ENCODE measurements around the gene SH3RF3. TPM values are rescaled to one million over a fixed set of nuclear protein-coding genes. Genes with fewer than 3 reads are reported as not detected.
"Not testable (repeated sequence)": the region's sequence is repeated elsewhere in the genome, so short reads cannot be mapped to it uniquely, and the experiment has no call there.

Gene SH3RF3
- total and polyA plus RNA-seq, 8 donors = 7.0 to 11.1 (median 8.3) TPM

DNA sequence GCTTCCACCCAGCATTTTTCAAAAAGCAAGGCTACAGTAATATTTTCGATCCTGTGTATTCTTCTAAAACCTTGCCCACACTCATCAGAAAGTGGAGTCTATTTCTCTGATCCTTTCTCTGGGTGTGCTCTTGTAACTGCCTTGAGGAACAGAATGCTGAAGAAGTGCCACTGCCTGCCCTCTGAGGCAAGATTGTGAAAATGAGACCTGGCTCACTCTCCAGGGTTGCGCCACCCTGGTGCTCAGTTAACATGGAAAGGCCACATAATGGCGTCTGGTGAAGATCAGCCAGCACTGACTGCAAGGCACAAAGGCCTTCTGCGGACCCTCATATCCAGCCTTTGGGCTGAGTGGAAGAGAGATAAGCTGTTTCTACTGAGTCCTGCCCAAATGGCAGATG, 11.2 kb upstream of the SH3RF3 start:
- TF ChIP-seq, protein P1, sequence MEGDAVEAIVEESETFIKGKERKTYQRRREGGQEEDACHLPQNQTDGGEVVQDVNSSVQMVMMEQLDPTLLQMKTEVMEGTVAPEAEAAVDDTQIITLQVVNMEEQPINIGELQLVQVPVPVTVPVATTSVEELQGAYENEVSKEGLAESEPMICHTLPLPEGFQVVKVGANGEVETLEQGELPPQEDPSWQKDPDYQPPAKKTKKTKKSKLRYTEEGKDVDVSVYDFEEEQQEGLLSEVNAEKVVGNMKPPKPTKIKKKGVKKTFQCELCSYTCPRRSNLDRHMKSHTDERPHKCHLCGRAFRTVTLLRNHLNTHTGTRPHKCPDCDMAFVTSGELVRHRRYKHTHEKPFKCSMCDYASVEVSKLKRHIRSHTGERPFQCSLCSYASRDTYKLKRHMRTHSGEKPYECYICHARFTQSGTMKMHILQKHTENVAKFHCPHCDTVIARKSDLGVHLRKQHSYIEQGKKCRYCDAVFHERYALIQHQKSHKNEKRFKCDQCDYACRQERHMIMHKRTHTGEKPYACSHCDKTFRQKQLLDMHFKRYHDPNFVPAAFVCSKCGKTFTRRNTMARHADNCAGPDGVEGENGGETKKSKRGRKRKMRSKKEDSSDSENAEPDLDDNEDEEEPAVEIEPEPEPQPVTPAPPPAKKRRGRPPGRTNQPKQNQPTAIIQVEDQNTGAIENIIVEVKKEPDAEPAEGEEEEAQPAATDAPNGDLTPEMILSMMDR (IDR thresholded peaks at IDR 0.05) = no peak
- Histone ChIP-seq H3K27me3 (no peaks in the 10 kb centered on the region), H3K4me1 (no peaks in the 10 kb centered on the region), H3K9me3 (no peaks in the 10 kb centered on the region), H3K4me3 (no peak overlapping the region), H3K27ac (no peak overlapping the region), H3K36me3 (no peaks in the 10 kb centered on the region)
- ATAC-seq (no peak), DNase-seq (no peak)
- intact Hi-C loops (cut with DNase I) = no loop called here

DNA sequence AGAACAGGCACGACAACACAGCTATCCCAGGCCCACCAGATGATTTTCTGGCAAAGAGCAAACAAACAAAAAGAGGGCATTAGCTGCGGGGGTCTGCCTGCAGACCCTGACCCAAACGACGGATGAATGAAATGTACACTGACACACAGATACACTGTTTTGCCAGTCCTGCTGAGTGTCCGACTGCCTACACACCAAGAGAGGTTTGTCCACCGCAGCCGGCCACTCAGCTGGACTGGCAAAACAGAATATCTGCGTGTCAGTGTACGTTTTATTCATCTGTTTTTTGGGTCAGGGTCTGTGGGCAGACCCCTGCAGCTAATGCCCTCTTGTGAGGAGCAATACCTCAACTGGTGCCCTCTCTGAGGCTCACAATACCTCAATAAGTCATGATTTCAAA, 10.7 kb upstream of the SH3RF3 start:
- no peak for ATAC-seq
- Histone ChIP-seq H3K27ac (no peak overlapping the region), H3K36me3 (no peaks in the 10 kb centered on the region), H3K4me1 (no peaks in the 10 kb centered on the region), H3K27me3 (no peaks in the 10 kb centered on the region), H3K9me3 (no peaks in the 10 kb centered on the region), H3K4me3 (no peak overlapping the region)
- TF ChIP-seq, protein P1 (IDR thresholded peaks at IDR 0.05) = no peak
- intact Hi-C loops (cut with DNase I) = no loop called here
- no peak for DNase-seq

DNA sequence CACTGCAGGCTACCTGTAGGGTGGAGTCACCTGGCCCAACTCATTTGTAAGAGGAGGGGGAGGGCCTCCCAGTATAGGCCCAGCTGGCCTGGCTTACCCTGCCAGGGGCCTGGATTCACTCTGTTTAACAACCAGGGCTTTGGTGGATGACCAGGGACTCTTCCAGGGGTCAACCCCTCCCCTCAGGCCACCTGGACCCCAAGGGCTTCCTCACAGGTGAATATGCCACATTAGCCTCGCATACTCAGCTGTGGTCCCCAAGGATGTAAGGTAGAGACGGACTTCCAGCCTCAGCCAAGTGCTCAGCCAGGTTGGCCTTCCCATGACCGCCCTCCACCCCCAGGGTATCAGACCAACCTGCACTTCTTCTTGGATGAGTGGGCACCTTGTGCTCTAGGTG, 8.8 kb upstream of the SH3RF3 start:
- Histone ChIP-seq H3K27me3 (no peaks in the 10 kb centered on the region), H3K36me3 (no peaks in the 10 kb centered on the region), H3K27ac (no peak overlapping the region), H3K9me3 (no peaks in the 10 kb centered on the region), H3K4me1 (no peaks in the 10 kb centered on the region), H3K4me3 (no peak overlapping the region)
- no peak for DNase-seq
- intact Hi-C loops (cut with DNase I) = no loop called here
- ATAC-seq = no peak
- TF ChIP-seq, protein P1 (IDR thresholded peaks at IDR 0.05) = no peak

DNA sequence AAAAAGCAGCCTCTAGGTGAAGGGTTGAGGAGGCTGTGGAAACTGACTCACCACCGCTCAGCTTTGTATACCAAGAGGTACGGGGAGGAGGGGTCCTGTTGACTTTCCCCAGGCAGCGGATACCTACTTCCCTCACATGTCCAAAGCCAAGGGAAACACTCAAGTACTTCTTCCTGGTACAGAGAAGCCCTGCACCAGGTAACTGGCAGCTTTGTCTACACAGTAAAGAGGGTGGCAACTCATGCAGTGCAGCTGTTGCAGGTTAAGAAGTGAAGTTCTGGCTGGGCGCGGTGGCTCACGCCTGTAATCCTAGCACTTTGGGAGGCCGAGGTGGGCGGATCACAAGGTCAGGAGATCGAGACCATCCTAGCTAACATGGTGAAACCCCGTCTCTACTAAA, 8.3 kb upstream of the SH3RF3 start:
- DNase-seq; H3K27ac ChIP-seq; H3K4me3 ChIP-seq; intact Hi-C loops (cut with DNase I); ATAC-seq; H3K4me1 ChIP-seq; H3K36me3 ChIP-seq; H3K27me3 ChIP-seq; H3K9me3 ChIP-seq: not testable (repeated sequence)

DNA sequence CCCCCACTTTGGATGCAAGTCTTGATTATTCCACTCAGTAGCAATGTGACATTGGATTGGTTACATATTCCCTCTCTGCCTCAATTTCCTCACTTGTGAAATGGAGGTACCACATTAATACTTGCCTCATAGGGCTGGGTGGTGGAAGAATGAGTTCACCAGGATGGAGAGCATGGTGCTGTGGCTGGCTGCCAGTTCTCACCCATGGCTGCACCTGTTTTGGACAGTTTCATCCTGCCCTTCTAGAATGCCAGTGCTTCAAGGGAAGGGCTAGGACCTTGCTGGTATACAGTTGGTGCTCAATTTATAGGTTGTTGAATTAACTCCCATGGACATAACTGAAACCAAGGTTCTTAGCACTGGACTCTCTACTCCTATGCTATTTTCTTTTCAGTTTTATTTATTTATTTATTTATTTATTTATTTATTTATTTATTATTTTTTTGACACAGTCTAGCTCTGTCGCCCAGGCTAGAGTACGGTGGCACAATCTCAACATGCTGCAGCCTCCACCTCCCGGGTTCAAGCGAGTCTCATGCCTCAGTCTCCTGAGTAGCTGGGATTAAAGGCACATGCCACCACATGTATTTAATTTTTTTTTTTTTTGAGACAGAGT, 5.3 kb upstream of the SH3RF3 start:
- peaks cover 0 to 15% of the 10 kb centered on the region in 2 donors for H3K4me1 ChIP-seq
- no peaks in the 10 kb centered on the region for H3K9me3 ChIP-seq
- peaks cover 0 to 28% of the 10 kb centered on the region in 2 donors for H3K27me3 ChIP-seq
- intact Hi-C loops (cut with DNase I) = no loop called here
- H3K27ac ChIP-seq = no peak overlapping the region
- no peak for DNase-seq
- TF ChIP-seq, protein P1 (IDR thresholded peaks at IDR 0.05) = no peak
- no peaks in the 10 kb centered on the region for H3K36me3 ChIP-seq
- ATAC-seq = no peak
- H3K4me3 ChIP-seq = no peak overlapping the region
